Thymus (tissue), 11 donors: Measurements from ENCODE around the gene SNUPN. TPM values are rescaled to one million over a fixed set of nuclear protein-coding genes. Genes with fewer than 3 reads are reported as not detected.

ENCODE experiments used
- DNase-seq, 9 donors: peaks; one replicate each; pipeline ENCODE4 v3.0.0-alpha.2; 2013; ENCODE audit warnings: low spot score in 9 of 9, low read depth in 6 of 9, missing footprints in 1 of 9
- H3K27ac ChIP-seq, 2 donors: one replicate each; pipeline ENCODE4 v1.5.1; 2013; ENCODE audit warnings: control low read depth in 1 of 2, low read depth in 1 of 2, low read length in 1 of 2, mild to moderate bottlenecking in 1 of 2, moderate library complexity in 1 of 2
- H3K27me3 ChIP-seq, 2 donors: one replicate each; pipeline ENCODE4 v1.5.1; 2013; ENCODE audit warnings: low read length in 1 of 2; ENCODE audit not compliant: control insufficient read depth in 2 of 2, insufficient read depth in 1 of 2
- H3K36me3 ChIP-seq, 2 donors: one replicate each; pipeline ENCODE4 v1.5.1; 2013; ENCODE audit warnings: low read length in 1 of 2, mild to moderate bottlenecking in 1 of 2, moderate library complexity in 1 of 2; ENCODE audit not compliant: control insufficient read depth in 2 of 2, insufficient read depth in 2 of 2
- H3K4me1 ChIP-seq, 2 donors: one replicate each; pipeline ENCODE4 v1.5.1; 2013; ENCODE audit warnings: low read length in 2 of 2; ENCODE audit not compliant: control insufficient read depth in 2 of 2, insufficient read depth in 2 of 2
- H3K4me3 ChIP-seq, 2 donors: one replicate each; pipeline ENCODE4 v1.5.1; 2013; ENCODE audit warnings: low read length in 2 of 2, control low read depth in 1 of 2, mild to moderate bottlenecking in 1 of 2
- H3K9me3 ChIP-seq, 2 donors: one replicate each; pipeline ENCODE4 v1.5.1; 2013; ENCODE audit warnings: low read length in 1 of 2, mild to moderate bottlenecking in 1 of 2; ENCODE audit not compliant: control insufficient read depth in 2 of 2, insufficient read depth in 1 of 2
- WGBS: extraction: QIAGEN DNeasy Blood & Tissue Kit; methylation state at CpG from one replicate; pipeline ENCODE4 v1.1.7; 2013; 5-methylcytosine and 5-hydroxymethylcytosine counted together
- polyA plus RNA-seq: library from polyadenylated mRNA; stranded (reverse); fragments of 200-250 nt; gene quantifications from one replicate; pipeline ENCODE4 v1.2.3, GENCODE V29; 2013
- total RNA-seq: library from RNA; stranded (reverse); fragments of 120-200 nt; gene quantifications from one replicate; pipeline ENCODE4 v1.2.4, GENCODE V29; 2013
- donor health status: healthy.

SNUPN gene
- total and polyA plus RNA-seq, 2 donors = 22.2 to 26.7 TPM

- 25% methylated on average over 34 of the region's 34 CpGs for WGBS
- no peaks in the 10 kb centered on the region for H3K36me3 ChIP-seq
- H3K27ac ChIP-seq = peak overlapping the region in 1 of 2 donors; percentile 80
- peaks cover 0 to 7% of the 10 kb centered on the region in 2 donors for H3K9me3 ChIP-seq
- no peak for DNase-seq
- H3K4me1 ChIP-seq = peaks cover 0 to 25% of the 10 kb centered on the region in 2 donors
- peaks cover 20 to 49% of the 10 kb centered on the region in 2 donors for H3K27me3 ChIP-seq
- peak overlapping the region; percentile 52 to 63 for H3K4me3 ChIP-seq
Measured at GRCh38 chr15:75648156-75649000, 22.9 kb upstream of the SNUPN start.

- H3K9me3 ChIP-seq = peaks cover 0 to 7% of the 10 kb centered on the region in 2 donors
- peaks cover 0 to 23% of the 10 kb centered on the region in 2 donors for H3K4me1 ChIP-seq
Measured at GRCh38 chr15:75647370-75648155, 22.0 kb upstream of the SNUPN start, which contains the start of gene SNX33. Gene SNX33, plus strand, starts transcription at chr15:75647912. Its CDS starts 1,191 bp downstream, at chr15:75649103.

GRCh38 chr15:75646944-75647364 lies 21.4 kb upstream of the SNUPN start:
- Histone ChIP-seq H3K27me3 (peaks cover 20 to 49% of the 10 kb centered on the region in 2 donors), H3K4me1 (peaks cover 0 to 17% of the 10 kb centered on the region in 2 donors), H3K4me3 (peak overlapping the region; percentile 52 to 63), H3K36me3 (no peaks in the 10 kb centered on the region), H3K9me3 (peaks cover 0 to 7% of the 10 kb centered on the region in 2 donors), H3K27ac (peak overlapping the region; percentile 65 to 83)
- 3% methylated on average over 26 of the region's 26 CpGs for WGBS
- no peak for DNase-seq

More at GRCh38 chr15:75647370-75648155, 22.0 kb upstream of the SNUPN start, which contains the start of gene SNX33:
- Histone ChIP-seq H3K36me3 (no peaks in the 10 kb centered on the region), H3K27ac (peak within 1 kb of the TSS; percentile 65 to 83), H3K4me3 (peak within 1 kb of the TSS; percentile 52 to 63), H3K27me3 (peaks cover 20 to 49% of the 10 kb centered on the region in 2 donors)
- peak in 2 of 9 donors; percentile 40 to 63 for DNase-seq
- WGBS = under 1% methylated on average over 76 of the region's 76 CpGs

- H3K4me3 ChIP-seq = peak overlapping the region; percentile 52 to 63
- peaks cover 0 to 12% of the 10 kb centered on the region in 2 donors for H3K4me1 ChIP-seq
- H3K27me3 ChIP-seq = peaks cover 20 to 49% of the 10 kb centered on the region in 2 donors
- H3K9me3 ChIP-seq = peaks cover 0 to 7% of the 10 kb centered on the region in 2 donors
- H3K27ac ChIP-seq = peak overlapping the region; percentile 65 to 83
- no peaks in the 10 kb centered on the region for H3K36me3 ChIP-seq
- 62% methylated on average over 5 of the region's 5 CpGs for WGBS
- DNase-seq = no peak
Measured at GRCh38 chr15:75646112-75646943, 20.8 kb upstream of the SNUPN start.

GRCh38 chr15:75644376-75644775 lies 18.9 kb upstream of the SNUPN start:
- Histone ChIP-seq H3K9me3 (peaks cover 0 to 5% of the 10 kb centered on the region in 2 donors), H3K36me3 (no peaks in the 10 kb centered on the region), H3K4me3 (no peak overlapping the region), H3K27me3 (peaks cover 20 to 43% of the 10 kb centered on the region in 2 donors), H3K4me1 (peaks cover 7 to 13% of the 10 kb centered on the region in 2 donors), H3K27ac (no peak overlapping the region)
- 92% methylated on average over 2 of the region's 2 CpGs for WGBS
- no peak for DNase-seq

- DNase-seq = no peak
- Histone ChIP-seq H3K9me3 (no peaks in the 10 kb centered on the region), H3K36me3 (peaks cover 0 to 13% of the 10 kb centered on the region in 2 donors), H3K27ac (no peak overlapping the region), H3K4me3 (no peak overlapping the region), H3K4me1 (peaks cover 23 to 26% of the 10 kb centered on the region in 2 donors), H3K27me3 (peaks cover 5 to 16% of the 10 kb centered on the region in 2 donors)
- 92% methylated on average over 5 of the region's 5 CpGs for WGBS
Measured at GRCh38 chr15:75641603-75642002, 16.1 kb upstream of the SNUPN start.

GRCh38 chr15:75641179-75641503 lies 15.6 kb upstream of the SNUPN start:
- Histone ChIP-seq H3K36me3 (peaks cover 0 to 13% of the 10 kb centered on the region in 2 donors), H3K4me1 (peaks cover 23 to 26% of the 10 kb centered on the region in 2 donors), H3K4me3 (no peak overlapping the region), H3K27me3 (peaks cover 2 to 11% of the 10 kb centered on the region in 2 donors), H3K27ac (peak overlapping the region; percentile 91 to 94), H3K9me3 (no peaks in the 10 kb centered on the region)
- no peak for DNase-seq
- 73% methylated on average over 4 of the region's 4 CpGs for WGBS

GRCh38 chr15:75640483-75641178 lies 15.1 kb upstream of the SNUPN start:
- no peaks in the 10 kb centered on the region for H3K9me3 ChIP-seq
- 1% methylated on average over 17 of the region's 17 CpGs for whole genome bisulfite sequencing
- peak overlapping the region; percentile 91 to 94 for H3K27ac ChIP-seq
- H3K36me3 ChIP-seq = peaks cover 0 to 13% of the 10 kb centered on the region in 2 donors
- H3K4me1 ChIP-seq = peaks cover 23 to 26% of the 10 kb centered on the region in 2 donors
- peak overlapping the region; percentile 66 to 68 for H3K4me3 ChIP-seq
- H3K27me3 ChIP-seq = peaks cover 0 to 7% of the 10 kb centered on the region in 2 donors
- DNase-seq = peak in 8 of 9 donors; percentile 48 to 89 (median 70)
